ENCODE measurements around the gene SRPRA. TPM values are rescaled to one million over a fixed set of nuclear protein-coding genes. Genes with fewer than 3 reads are reported as not detected.

Gene SRPRA, protein sequence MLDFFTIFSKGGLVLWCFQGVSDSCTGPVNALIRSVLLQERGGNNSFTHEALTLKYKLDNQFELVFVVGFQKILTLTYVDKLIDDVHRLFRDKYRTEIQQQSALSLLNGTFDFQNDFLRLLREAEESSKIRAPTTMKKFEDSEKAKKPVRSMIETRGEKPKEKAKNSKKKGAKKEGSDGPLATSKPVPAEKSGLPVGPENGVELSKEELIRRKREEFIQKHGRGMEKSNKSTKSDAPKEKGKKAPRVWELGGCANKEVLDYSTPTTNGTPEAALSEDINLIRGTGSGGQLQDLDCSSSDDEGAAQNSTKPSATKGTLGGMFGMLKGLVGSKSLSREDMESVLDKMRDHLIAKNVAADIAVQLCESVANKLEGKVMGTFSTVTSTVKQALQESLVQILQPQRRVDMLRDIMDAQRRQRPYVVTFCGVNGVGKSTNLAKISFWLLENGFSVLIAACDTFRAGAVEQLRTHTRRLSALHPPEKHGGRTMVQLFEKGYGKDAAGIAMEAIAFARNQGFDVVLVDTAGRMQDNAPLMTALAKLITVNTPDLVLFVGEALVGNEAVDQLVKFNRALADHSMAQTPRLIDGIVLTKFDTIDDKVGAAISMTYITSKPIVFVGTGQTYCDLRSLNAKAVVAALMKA
- 100 to 1,000 TPM in 2 of 7 donors, 10 to 100 TPM in 5; 45.3 to 113 (median 86.0) TPM for total RNA-seq
- 100 to 1,000 TPM in 1 of 2 donors, 10 to 100 TPM in 1; 50.1 to 115 TPM for polyA plus RNA-seq
- long read RNA-seq, donor 1, transcript SRPRA-201 (14 exons, 3,069 nt): major isoform, 75 of 102 reads
- long read RNA-seq, donor 1, partial matches to known transcripts: 9 of 102 reads
- long read RNA-seq, donor 1, other reads (novel, unspliced or antisense): 14 of 102 reads
- long read RNA-seq, donor 2, transcript SRPRA-201 (14 exons, 3,069 nt): major isoform, 20 of 75 reads
- long read RNA-seq, donor 2, partial matches to known transcripts: 48 of 75 reads
- long read RNA-seq, donor 2, other reads (novel, unspliced or antisense): 5 of 75 reads
- long read RNA-seq, donor 3, transcript SRPRA-201 (14 exons, 3,069 nt): major isoform, 26 of 50 reads
- long read RNA-seq, donor 3, partial matches to known transcripts: 4 of 50 reads
- long read RNA-seq, donor 3, other reads (novel, unspliced or antisense): 20 of 50 reads

DNA sequence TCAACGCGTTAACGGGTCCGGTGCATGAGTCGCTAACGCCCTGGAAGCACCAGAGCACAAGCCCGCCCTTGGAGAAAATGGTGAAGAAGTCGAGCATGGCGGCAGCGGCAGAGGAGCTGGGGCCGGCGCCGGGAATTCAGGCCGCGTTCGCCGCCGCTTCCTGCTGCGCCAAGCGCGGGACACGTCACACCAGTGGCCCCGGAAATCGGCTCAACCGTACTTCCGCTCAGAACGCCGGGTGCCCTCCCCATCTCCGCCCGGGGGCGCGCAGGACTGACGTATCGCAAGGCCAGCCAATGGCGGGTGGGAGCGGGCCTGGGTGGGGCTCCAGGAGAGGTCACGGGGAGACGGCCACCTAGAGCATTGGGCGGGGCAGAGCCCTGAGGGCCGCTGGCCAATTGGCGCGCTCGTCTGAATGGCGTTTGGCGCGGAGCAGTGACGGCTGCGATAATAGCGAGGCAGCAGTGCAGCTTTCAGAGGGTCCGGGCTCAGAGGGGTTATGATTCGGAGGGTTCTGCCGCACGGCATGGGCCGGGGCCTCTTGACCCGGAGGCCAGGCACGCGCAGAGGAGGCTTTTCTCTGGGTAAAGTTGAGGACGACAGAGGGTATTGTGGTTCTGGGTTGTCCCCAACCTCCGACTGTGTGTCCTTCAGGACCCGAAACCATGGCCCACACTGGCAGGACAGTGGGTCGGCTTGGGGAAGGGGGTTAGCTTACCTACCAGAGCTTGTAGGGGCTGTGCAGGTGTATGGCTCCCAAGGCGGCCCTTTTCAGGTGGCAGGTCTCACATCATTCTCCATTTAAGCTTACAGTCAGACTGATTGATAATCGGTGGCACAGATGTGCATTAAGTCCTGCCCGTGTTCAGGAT lies at the start of gene SRPRA, which contains the start of gene FOXRED1:
SRPRA (minus strand) TSS at position 188 of the 872 bp plus-strand sequence; CDS start at position 97, 91 bp downstream.
FOXRED1 (plus strand) TSS at position 447 of the 872 bp plus-strand sequence; CDS start at position 500, 53 bp downstream.
- intact Hi-C loops (cut with DNase I): loop anchor here in 2 of 4 donors (5.0 kb wide), 1 partner anchor 57 kb away; the partner anchor contains the start of genes FAM118B (in 2 of the 2) and RPUSD4 (in 2 of the 2)
- H3K27me3 ChIP-seq: no peaks in the 10 kb centered on the region
- peaks cover 5% of the 10 kb centered on the region for H3K4me1 ChIP-seq (ENCODE audit: insufficient read depth)
- DNase-seq: peak; percentile 99 to 100 (median 100)
- peak within 1 kb of the TSS; percentile 77 to 86 for H3K27ac ChIP-seq
- 0 to 1% (median 1%) methylated on average over 49 to 64 of the region's 64 CpGs for WGBS, 3 donors
- H3K36me3 ChIP-seq: no peaks in the 10 kb centered on the region
- peak; percentile 70 for TF ChIP-seq EP300 (IDR thresholded peaks at IDR 0.05)
- TF ChIP-seq, protein P1, sequence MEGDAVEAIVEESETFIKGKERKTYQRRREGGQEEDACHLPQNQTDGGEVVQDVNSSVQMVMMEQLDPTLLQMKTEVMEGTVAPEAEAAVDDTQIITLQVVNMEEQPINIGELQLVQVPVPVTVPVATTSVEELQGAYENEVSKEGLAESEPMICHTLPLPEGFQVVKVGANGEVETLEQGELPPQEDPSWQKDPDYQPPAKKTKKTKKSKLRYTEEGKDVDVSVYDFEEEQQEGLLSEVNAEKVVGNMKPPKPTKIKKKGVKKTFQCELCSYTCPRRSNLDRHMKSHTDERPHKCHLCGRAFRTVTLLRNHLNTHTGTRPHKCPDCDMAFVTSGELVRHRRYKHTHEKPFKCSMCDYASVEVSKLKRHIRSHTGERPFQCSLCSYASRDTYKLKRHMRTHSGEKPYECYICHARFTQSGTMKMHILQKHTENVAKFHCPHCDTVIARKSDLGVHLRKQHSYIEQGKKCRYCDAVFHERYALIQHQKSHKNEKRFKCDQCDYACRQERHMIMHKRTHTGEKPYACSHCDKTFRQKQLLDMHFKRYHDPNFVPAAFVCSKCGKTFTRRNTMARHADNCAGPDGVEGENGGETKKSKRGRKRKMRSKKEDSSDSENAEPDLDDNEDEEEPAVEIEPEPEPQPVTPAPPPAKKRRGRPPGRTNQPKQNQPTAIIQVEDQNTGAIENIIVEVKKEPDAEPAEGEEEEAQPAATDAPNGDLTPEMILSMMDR (IDR thresholded peaks at IDR 0.05): no peak
- TF ChIP-seq POLR2A (IDR thresholded peaks at IDR 0.05): peak; percentile 88
- peak within 1 kb of the TSS; percentile 82 for H3K4me3 ChIP-seq
- H3K9me3 ChIP-seq: no peaks in the 10 kb centered on the region

DNA sequence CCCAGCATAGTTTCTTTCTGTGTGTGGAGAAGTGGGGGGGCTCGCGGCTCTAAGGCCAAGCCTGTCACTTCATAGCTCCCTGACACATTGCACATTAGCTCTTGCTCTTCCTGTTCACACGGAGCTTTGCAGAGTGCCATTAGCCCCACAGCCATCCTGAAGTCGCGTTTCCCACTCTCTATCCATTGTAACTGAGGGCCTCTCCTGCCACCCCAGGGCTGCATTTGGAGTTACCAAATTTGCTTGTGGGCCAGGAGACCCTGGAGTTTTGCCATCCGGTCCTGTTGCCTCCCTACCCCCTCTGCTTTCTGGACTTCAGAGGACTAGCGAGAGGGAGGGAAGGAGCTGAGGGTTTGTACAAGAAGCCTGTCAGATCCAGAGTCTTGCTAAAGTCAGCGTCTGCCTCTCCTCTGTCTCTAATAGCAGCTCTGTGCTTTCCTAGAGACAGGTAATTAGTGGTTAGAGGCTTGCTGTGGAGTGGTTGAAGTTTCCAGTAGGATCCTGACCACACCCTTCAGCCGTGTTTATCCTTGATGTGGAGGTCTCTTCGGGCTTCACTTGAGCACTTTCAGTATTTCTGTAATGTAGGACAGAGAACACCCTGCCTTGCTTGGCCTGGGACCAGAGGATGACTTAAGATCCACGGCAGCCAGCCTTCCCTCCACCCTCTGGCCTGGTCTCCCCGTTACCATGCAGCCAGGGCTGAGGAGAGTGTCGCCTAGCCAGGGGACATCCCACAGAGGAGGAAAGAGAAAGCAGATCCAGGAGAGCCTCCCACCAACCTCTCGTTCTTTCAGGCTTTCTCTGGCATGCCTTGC lies 49.3 kb upstream of the SRPRA start:
- DNase-seq: peak; percentile 76 to 87 (median 82)
- Histone ChIP-seq H3K36me3 (no peaks in the 10 kb centered on the region), H3K4me3 (peak overlapping the region; percentile 24), H3K9me3 (no peaks in the 10 kb centered on the region), H3K4me1 (ENCODE audit: insufficient read depth) (peaks cover 16% of the 10 kb centered on the region), H3K27me3 (no peaks in the 10 kb centered on the region), H3K27ac (peak overlapping the region; percentile 31 to 71)
- intact Hi-C loops (cut with DNase I): loop anchor here in 3 of 4 donors (5.0 to 10.0 kb wide), 3 partner anchors 39 to 117 kb away; partner anchors contain the start of gene ST3GAL4 (in 1 of the 3)
- WGBS, 3 donors: 13 to 22% (median 17%) methylated on average over 14 of the region's 14 CpGs
- TF ChIP-seq, protein P1 (IDR thresholded peaks at IDR 0.05): no peak

DNA sequence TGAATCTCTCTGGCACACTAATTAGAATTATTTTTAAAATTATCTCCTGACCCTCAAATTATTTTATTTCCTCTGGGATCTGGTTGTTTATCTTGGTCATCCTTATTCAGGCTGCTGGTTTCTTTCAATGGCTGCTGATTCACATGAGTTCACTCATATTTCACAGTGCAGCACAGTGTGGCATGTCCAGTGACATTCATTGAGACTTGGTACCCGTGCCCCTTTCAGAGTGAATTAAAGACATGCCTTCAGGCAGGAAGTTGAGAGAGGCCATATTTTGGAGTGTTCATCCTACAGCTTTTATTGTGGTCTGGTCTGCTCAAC lies 48.7 kb upstream of the SRPRA start:
- Histone ChIP-seq H3K9me3 (no peaks in the 10 kb centered on the region), H3K27me3 (no peaks in the 10 kb centered on the region), H3K27ac (peak overlapping the region in 1 of 2 donors; percentile 71), H3K4me1 (ENCODE audit: insufficient read depth) (peaks cover 16% of the 10 kb centered on the region), H3K36me3 (no peaks in the 10 kb centered on the region), H3K4me3 (no peak overlapping the region)
- intact Hi-C loops (cut with DNase I): loop anchor here in 3 of 4 donors (5.0 to 10.0 kb wide), 3 partner anchors 40 to 117 kb away; partner anchors contain the start of gene ST3GAL4 (in 1 of the 3)
- WGBS, 3 donors: 26 to 37% (median 35%) methylated on average over 1 of the region's 1 CpG
- DNase-seq: no peak
- TF ChIP-seq, protein P1 (IDR thresholded peaks at IDR 0.05): no peak
- TF ChIP-seq EP300 (IDR thresholded peaks at IDR 0.05): no peak
- TF ChIP-seq POLR2A (IDR thresholded peaks at IDR 0.05): no peak
